Caki2 (cell line): ENCODE measurements around the gene LYRM1. TPM values are rescaled to one million over a fixed set of nuclear protein-coding genes. Genes with fewer than 3 reads are reported as not detected.
"Not testable (repeated sequence)": the region's sequence is repeated elsewhere in the genome, so short reads cannot be mapped to it uniquely, and the experiment has no call there.

ENCODE experiments used
- DNase-seq: peaks from one replicate; pipeline ENCODE4 v3.0.0-alpha.2; 2015; ENCODE audit warnings: low read depth
- in situ Hi-C: cut with HindIII; loops from 2 replicates; pipeline ENCODE4 v1.10.0; 2016; ENCODE audit warnings: low sequenced_read_pairs, low pct_unique_long_range_greater_than_20kb, mixed read lengths
- total RNA-seq: library from RNA; depleted of rRNA; stranded (reverse); fragments of >200 nt; shearing (Covaris generic); gene quantifications from 2 replicates; pipeline ENCODE4 v1.2.3, GENCODE V29; 2014; ENCODE audit warnings: low replicate concordance

LYRM1 gene
- total RNA-seq, 1 experiment from 2014 or later, result 52.1 TPM

GRCh38 chr16:20920799-20921198 lies 20.2 kb downstream of the LYRM1 start:
- in situ Hi-C loops, result no loop called here
- DNase-seq, result no peak

DNA sequence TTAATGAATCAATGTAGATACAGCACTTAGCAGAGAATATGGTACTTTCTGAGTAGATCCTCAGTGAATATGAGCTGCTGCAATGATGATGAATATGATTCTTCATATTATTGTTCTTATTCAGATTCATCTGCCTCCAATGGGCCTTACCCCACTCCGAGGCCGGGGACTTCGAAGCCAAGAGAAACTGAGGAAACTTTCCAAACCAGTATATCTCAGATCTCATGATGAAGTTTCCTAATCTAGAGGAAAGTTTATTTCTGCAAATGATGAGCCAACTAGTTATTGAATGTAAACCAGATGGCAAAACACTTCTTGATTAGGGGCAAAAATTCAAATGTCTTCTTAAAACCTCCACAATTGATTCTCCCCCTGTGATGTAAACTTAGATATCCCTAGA lies 23.3 kb downstream of the LYRM1 start:
- in situ Hi-C loops, result no loop called here

DNA sequence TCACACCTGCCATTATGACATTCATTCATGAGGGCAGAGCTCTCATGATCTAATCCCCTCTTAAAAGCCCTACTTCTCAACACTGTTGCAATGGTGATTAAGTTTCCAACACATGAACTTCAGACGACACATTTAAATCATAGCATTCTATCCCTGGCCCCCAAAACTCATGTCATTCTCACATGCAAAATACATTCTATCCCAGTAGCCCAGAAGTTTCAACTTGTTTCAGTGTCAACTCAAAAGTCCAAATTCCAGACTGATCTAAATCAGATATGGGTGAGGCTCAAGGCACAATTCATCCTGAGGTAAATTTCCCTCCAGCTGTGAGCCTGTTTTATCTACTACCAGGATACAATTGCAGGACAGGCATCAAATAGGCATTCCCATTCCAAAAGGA lies 25.2 kb downstream of the LYRM1 start:
- in situ Hi-C loops, result no loop called here
- no peak for DNase-seq

More for the DNA sequence above, 23.3 kb downstream of the LYRM1 start:
- no peak for DNase-seq

GRCh38 chr16:20928774-20929411 lies 28.3 kb downstream of the LYRM1 start:
- DNase-seq, result no peak
- in situ Hi-C loops, result no loop called here

DNA sequence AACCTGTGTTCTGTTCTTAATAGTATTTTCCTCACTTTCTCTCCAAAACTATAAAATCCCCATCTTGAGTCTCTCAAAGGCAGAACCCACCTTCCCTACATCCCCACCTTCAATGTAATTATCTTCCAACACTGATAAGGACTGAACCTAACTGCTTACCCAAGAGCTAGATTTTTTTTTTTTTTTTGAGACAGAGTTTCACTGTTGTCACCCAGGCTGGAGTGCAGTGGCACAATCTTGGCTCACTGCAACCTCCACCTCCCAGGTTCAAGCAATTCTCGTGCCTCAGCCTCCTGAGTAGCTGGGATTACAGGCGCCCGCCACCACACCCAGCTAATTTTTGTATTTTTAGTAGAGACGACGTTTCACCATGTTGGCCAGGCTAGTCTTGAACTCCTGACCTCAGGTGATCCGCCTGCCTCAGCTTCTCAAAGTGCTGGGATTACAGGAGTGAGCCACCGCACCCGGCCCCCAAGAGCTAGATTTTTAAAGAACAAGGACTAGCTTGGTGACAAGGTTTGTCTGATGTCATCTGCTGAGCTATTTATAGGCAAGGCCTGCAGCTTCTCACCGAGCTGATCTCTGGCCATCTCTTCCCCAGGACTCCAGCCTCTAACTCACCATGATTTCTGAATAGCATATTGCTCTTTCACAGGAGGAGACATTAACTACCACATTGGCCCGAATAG lies 29.2 kb downstream of the LYRM1 start:
- in situ Hi-C loops, result not testable (repeated sequence)

GRCh38 chr16:20930365-20930690 lies 29.8 kb downstream of the LYRM1 start:
- in situ Hi-C loops, result no loop called here
- no peak for DNase-seq

More for the DNA sequence above, 29.2 kb downstream of the LYRM1 start:
- DNase-seq, result not testable (repeated sequence)

DNA sequence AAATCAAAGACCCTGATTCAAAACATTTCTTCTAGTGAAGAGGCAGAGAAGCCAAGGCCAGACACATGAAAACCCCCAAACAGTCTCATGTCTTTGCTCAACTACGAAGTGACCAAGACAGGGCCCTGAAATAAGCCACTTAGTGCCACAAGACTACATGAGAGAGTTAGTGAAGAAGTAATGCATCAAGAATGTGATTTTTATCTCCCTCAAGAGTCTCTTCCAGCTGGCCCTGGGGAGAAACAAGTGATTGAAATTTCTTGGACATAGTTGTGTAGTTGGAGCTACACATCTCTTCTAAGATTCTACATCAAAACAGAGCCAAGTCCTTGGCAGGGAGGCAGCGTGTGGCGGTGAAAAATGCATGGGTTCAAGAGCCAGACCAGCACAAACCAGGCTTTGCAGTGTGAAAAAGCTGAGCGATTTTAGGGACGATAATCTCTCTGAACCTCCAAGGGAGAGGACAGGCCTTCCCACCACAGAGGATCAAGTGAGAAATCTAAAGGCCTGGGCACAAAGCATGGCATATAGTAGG lies 30.6 kb downstream of the LYRM1 start:
- in situ Hi-C loops, result no loop called here
- DNase-seq, result no peak

DNA sequence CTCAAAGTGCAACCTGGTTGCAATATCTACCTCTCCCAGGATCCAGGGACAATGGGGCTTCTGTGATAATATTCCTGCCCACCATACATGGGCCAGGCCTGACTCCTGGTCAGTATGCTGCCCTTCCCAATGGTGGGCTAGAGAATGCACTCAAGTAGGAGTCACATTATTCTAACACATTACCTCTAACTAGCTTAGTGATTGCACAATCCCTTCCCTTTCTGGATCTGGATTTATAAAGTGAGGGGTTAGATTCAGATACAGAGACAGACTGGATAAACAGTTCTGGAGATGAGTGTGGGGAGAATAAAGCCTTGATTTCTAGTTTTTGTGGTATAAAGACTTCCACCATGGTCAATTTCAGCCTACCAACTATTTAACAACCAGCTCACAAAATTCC lies 33.0 kb downstream of the LYRM1 start:
- no peak for DNase-seq
- in situ Hi-C loops, result no loop called here

DNA sequence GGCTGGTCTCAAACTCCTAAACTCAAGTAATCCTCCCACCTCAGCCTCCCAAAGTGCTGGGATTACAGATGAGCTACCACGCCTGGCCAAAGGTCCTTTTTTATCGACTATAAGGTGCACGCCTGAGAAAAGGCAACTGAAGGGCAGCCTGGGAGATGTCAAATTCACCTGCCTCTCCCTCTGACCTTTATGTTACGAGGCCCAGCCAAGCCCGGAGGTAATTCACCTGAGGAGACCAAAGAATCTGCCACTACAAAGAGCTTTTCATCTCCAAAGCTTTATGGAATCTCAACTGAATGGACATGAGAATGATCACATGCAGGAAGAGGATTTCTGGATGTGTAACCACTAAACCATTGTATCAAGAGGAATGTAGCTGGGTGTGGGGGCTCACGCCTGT lies 37.2 kb downstream of the LYRM1 start:
- in situ Hi-C loops, result no loop called here
- no peak for DNase-seq

DNA sequence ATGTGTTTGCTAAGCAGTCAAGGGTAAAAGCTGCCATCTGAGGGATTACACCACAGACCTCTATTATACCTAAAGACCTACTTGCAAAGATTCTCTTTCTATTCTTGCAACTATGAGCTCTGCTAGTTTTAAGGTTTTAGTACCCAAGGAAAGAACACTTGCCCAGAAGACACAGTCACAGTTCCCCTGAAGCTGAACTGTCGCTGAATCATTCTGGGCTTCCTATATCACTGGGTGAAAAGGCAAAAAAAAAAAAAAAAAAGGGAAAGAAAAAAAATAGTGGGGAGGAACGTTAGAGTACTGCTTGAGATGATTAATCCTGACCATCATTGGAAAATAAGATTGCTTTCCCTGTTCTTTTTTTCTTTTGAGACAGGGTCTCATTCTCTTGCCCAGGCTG lies 37.9 kb downstream of the LYRM1 start:
- in situ Hi-C loops, result no loop called here
- DNase-seq, result peak; percentile 63

DNA sequence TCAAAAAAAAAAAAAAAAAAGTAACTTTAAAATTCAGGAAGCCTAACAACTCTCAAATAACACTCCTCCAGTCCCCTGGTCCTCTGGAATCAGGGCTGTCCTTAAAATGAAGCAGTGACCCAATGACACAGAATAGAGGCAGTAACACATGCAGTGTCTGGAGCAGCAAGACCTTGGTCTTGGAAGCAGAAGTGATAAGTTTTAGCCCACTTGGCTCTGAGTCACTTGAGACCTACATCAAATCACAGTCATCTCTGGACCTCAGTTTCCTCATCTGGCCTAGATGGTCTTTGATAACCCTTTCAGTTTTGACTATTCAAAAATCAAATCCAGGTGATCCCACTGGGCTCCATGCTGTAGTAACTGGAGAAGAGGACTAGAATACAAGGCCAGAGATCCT lies 39.0 kb downstream of the LYRM1 start:
- no peak for DNase-seq
- in situ Hi-C loops, result no loop called here

DNA sequence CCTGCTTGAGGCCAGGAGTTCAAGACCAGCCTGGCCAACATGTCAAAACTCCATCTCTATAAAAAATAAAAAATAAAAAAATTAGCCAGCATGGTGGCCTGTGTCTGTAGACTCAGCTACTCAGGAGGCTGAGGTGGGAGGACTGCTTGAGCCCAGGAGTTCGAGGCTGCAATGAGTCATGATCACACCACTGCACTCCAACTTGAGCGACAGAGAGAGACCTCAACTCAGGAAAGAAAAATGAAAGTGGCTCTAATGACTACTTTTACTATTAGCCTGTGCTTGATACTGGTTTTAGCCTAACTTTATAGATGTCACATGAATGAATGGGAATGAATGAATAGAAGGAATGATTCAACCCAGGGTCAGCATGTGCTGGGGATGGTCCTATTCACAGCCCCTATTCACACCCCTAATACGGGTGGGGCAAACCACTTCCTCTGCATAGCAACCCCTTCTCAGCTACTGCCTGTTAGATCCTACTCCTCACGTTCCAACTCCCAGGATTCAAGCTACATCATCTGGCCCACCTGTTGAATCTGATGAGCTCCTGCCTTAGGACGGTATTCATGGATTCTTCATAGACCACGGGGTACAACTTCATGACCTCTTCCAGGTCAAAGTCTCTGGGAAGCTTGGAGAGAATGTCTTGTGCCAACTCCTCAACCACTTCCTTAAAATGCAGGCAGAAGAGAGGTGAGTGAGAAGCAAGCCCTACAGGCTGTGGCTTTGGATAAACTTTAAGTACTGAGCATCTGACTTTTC lies 40.5 kb downstream of the LYRM1 start:
- no peak for DNase-seq

GRCh38 chr16:20941636-20941926 lies 41.0 kb downstream of the LYRM1 start:
- in situ Hi-C loops, result no loop called here
- no peak for DNase-seq

More for the DNA sequence above, 40.5 kb downstream of the LYRM1 start:
- in situ Hi-C loops, result no loop called here

GRCh38 chr16:20942256-20942655 lies 41.7 kb downstream of the LYRM1 start:
- in situ Hi-C loops, result no loop called here
- DNase-seq, result no peak

GRCh38 chr16:20944861-20945574 lies 44.4 kb downstream of the LYRM1 start:
- peak; percentile 6 for DNase-seq

GRCh38 chr16:20945575-20945875 lies 45.0 kb downstream of the LYRM1 start:
- DNase-seq, in situ Hi-C loops: not testable (repeated sequence)

More at GRCh38 chr16:20944861-20945574, 44.4 kb downstream of the LYRM1 start:
- in situ Hi-C loops, result no loop called here

DNA sequence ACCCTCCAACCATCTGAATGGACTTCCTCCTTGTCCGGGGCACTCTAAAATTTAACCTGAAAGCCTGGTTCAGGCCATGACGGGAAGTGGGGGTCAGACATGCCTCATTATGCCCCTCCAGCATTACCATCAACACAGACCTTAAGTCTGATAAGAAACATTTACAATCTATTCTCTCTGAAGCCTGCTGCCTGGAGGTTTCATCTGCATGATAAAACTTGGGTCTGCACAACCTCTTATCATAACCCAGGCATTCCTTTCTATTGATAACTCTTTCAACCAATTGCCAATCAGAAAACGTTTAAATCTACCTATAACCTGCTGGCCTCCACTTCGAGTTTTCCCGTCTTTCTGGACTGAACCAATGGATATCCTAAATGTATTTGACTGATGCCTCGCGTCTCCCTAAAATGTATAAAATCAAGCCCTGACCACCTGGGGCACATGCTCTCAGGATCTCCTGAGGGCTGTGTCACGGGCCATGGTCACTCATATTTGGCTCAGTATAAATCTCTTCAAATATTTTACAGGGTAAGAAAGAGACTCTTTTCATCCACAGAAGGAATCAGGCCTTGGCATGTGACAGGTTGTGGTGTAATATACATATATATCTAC lies 45.6 kb downstream of the LYRM1 start:
- DNase-seq, result no peak
- in situ Hi-C loops, result no loop called here

DNA sequence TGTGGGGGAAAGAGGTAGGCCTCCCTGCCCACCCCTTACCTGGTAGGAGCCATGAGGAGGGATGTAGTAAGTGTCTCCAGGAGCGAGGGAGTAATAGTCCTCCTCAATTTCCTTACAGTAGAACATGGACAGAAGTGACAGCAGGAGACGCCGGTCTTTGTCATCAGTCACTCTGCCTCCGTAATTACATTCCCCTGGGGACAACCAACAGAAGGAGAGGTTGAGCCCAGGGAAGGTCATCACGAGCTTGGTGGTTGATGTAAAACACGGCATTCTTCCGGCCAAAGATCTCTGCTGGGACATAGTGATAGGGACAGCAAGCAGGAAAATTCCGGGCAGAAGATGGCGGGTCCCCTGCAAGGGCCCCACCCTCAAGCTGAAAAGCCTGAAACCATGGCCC lies 47.9 kb downstream of the LYRM1 start:
- no peak for DNase-seq
- in situ Hi-C loops, result no loop called here

- no peak for DNase-seq
- in situ Hi-C loops, result no loop called here
Measured at GRCh38 chr16:20949660-20950059, 49.1 kb downstream of the LYRM1 start.
